ENCODE measurements around the gene SLC39A10.

DNA sequence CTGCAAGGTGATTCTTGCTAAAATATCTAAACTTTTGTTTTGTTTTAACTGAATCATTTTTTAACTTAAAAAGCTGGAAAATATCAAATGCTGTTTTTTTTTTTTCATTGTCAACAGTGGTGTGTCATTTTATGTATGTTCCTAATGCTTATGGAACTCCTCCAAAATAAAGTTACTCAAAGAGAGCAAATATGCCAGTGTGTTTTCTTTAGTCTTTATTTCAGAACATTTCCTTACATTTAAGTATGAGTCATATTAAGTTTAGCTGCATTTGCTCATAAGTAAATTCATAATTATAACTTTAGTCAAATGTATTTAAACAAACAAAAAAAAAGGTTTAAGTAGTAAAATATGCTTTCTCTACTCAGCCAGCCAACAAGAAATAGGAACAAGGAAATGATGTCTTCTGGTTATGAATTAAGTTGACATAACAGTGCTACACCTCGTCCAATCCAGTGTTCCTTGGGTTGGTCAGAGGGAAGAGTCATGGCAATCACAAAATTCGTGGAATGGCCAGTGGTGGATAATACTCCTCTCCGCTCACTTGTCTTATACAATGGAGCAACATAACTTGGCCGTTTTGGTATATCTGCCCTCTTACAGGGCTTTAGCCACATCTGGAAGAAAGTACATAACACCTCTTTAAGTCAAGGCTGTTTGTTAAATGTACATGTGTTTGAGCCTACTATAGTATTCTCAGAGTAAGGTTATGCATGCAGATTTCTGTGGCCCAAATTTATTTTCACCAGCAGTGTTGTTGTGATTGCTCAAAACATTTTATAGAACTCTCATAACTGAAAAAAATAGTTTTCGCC is 80.7 kb downstream of the SLC39A10 start:
- TF ChIP-seq, protein P1, sequence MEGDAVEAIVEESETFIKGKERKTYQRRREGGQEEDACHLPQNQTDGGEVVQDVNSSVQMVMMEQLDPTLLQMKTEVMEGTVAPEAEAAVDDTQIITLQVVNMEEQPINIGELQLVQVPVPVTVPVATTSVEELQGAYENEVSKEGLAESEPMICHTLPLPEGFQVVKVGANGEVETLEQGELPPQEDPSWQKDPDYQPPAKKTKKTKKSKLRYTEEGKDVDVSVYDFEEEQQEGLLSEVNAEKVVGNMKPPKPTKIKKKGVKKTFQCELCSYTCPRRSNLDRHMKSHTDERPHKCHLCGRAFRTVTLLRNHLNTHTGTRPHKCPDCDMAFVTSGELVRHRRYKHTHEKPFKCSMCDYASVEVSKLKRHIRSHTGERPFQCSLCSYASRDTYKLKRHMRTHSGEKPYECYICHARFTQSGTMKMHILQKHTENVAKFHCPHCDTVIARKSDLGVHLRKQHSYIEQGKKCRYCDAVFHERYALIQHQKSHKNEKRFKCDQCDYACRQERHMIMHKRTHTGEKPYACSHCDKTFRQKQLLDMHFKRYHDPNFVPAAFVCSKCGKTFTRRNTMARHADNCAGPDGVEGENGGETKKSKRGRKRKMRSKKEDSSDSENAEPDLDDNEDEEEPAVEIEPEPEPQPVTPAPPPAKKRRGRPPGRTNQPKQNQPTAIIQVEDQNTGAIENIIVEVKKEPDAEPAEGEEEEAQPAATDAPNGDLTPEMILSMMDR (IDR thresholded peaks at IDR 0.05; ENCODE audit: low read depth, low read length), result no peak
- TF ChIP-seq EZH2phosphoT487 (IDR thresholded peaks at IDR 0.05; ENCODE audit: low read depth), result no peak

Data from OCI-LY3 (cell line).